ENCODE data around the gene MORC4. TPM values are rescaled to one million over a fixed set of nuclear protein-coding genes. Genes with fewer than 3 reads are reported as not detected.

Gene MORC4
- total and polyA plus RNA-seq, 2 of the 4 experiments (the other 2 are of a cell fraction), result 17.5 to 34.2 TPM

GRCh38 chrX:106894978-106895452 lies 105.0 kb downstream of the MORC4 start:
- Histone ChIP-seq H2BK20ac (ENCODE audit: low read depth, low read length) (0 out of 2 replicates have a peak overlapping the region, but pooled peaks have one; percentile 22), H3K4me1 (ENCODE audit: control insufficient read depth, insufficient read depth, low read length) (0 out of 2 replicates have a peak, but pooled peaks cover 3% of the 10 kb centered on the region), H3K18ac (ENCODE audit: low read depth, low read length) (no peak overlapping the region), H2BK15ac (ENCODE audit: low read depth, low read length) (no peak overlapping the region; the same call in 2 of the 3 replicates), H2BK120ac (ENCODE audit: low read depth, low read length) (peak overlapping the region; percentile 28; the same call in 1 of the 2 replicates), H3K79me1 (ENCODE audit: low read depth in 1 of 2, low read length in 2 of 2) (no peaks in the 10 kb centered on the region), H3K9me1 (ENCODE audit: insufficient read depth, low read length) (peaks cover 11% of the 10 kb centered on the region; the same call in 1 of the 2 replicates), H4K8ac (ENCODE audit: low read depth in 2 of 2, low read length in 2 of 2) (0 out of 4 replicates have a peak overlapping the region, but pooled peaks of 1 of the 2 experiments have one; percentile 7), H3K56ac (ENCODE audit: extremely low read depth, insufficient read depth, low read length) (no peak overlapping the region), H3K4me2 (ENCODE audit: low read depth, low read length) (no peak overlapping the region), H2BK5ac (ENCODE audit: low read depth, low read length, poor library complexity, severe bottlenecking) (no peak overlapping the region), H3K4ac (ENCODE audit: low read depth, low read length) (no peak overlapping the region), H3K9ac (ENCODE audit: low read depth, low read length) (no peak overlapping the region), H3K9me3 (ENCODE audit: control insufficient read depth, insufficient read depth, low read length) (no peaks in the 10 kb centered on the region), H3K14ac (replicated peaks; ENCODE audit: low read depth, low read length) (no peak overlapping the region), H2AK5ac (ENCODE audit: low read depth, low read length) (0 out of 2 replicates have a peak overlapping the region, but pooled peaks have one; percentile 21), H3K4me3 (ENCODE audit: insufficient read depth, low read depth, low read length) (no peak overlapping the region), H4K91ac (ENCODE audit: insufficient read depth, low read depth, low read length) (no peak overlapping the region), H3K27me3 (ENCODE audit: control insufficient read depth, insufficient read depth, low read length) (peaks cover 17% of the 10 kb centered on the region), H3K27ac (ENCODE audit: insufficient read depth, low read length) (no peak overlapping the region), H3K36me3 (ENCODE audit: control insufficient read depth, insufficient read depth, low read length) (no peaks in the 10 kb centered on the region), H2AK9ac (replicated peaks; ENCODE audit: low read depth, low read length, poor library complexity) (peak overlapping the region; percentile 13), H4K5ac (ENCODE audit: low read depth, low read length) (no peak overlapping the region), H3K23ac (ENCODE audit: low read depth, low read length) (no peak overlapping the region), H4K20me1 (ENCODE audit: insufficient read depth, low read length) (no peaks in the 10 kb centered on the region), H2AFZ (replicated peaks; ENCODE audit: low read length, poor library complexity) (peak overlapping the region; percentile 59)
- DNase-seq (peak; percentile 76), ATAC-seq (ENCODE audit: low read depth) (peak; percentile 60)
- in situ Hi-C loops (cut with MboI; ENCODE audit: low sequenced_read_pairs), result no loop called here
- no TSS peak for BruUV-seq (replicated peaks)
- intact Hi-C loops (cut with micrococcal nuclease), result loop anchor here (1.0 to 10.0 kb wide), 9 partner anchors 38 to 1000 kb away; partner anchors contain the start of genes NCBP2L, PRPS1, RBM41 and TSC22D3
- ChIA-PET CTCF (interaction anchor here (0.6 to 1.5 kb wide), 6 partner anchors 21 to 1024 kb away, joined by 3 to 7 read pairs (median 4); no protein-coding TSS in a partner anchor), POLR2A (ENCODE audit: unreplicated experiment) (no interaction called here)
- no peak for TF ChIP-seq POLR2A (IDR thresholded peaks at IDR 0.05; ENCODE audit: low read depth, low read length)
- TF ChIP-seq FOS (IDR thresholded peaks at IDR 0.05; ENCODE audit: low read depth, low read length), result peak; percentile 28; the same call in 1 of the 2 replicates
- dilution Hi-C loops (cut with HindIII; ENCODE audit: low sequenced_read_pairs, unreplicated experiment), result no loop called here
- 40% methylated on average over 1 of the region's 3 CpGs; no CpG with 5 or more reads in 1 of the 2 experiments for WGBS, 2 experiments (ENCODE audit: extremely low coverage in 2 of 2, insufficient read length in 1 of 2)
